Lung microvascular endothelial cell (primary cell): Measurements from ENCODE around the gene LIX1. TPM values are rescaled to one million over a fixed set of nuclear protein-coding genes. Genes with fewer than 3 reads are reported as not detected.
"Not testable (repeated sequence)": the region's sequence is repeated elsewhere in the genome, so short reads cannot be mapped to it uniquely, and the experiment has no call there.

Experiments used
- DNase-seq, 2 donors: peaks; one replicate each; pipeline versions ENCODE4 v3.0.0 to v3.0.0-alpha.2; 2010; ENCODE audit warnings: low read depth in 2 of 2
- total RNA-seq: library from RNA; depleted of rRNA; stranded (reverse); fragments of >200 nt; gene quantifications from 2 replicates; pipeline ENCODE4 v1.2.1, GENCODE V29; 2014

Gene LIX1
- total RNA-seq, 1 donor from 2014 or later, result not detected

DNA sequence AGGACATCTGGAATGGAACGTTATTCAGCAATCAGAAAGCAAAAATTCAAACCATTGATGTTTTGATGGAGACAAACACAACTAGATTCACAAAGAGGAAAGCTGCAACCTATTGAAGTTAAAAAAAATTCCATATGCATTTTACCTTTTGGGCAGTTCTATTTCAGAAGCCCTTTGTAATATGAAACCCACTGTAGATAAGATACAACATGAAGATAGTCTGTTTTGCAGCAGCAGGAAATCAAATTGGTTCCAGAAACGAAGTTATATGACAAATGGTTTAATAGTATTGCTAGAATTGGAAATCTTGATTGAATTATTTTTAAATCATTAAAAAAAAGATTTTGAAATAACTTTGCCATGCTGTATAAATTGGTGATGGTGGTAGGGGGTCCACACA is 872 bp downstream of the LIX1 start:
- DNase-seq, result no peak

- DNase-seq, result no peak
Observed at GRCh38 chr5:97141031-97141430, 1.4 kb downstream of the LIX1 start.

GRCh38 chr5:97140250-97140649 is 2.2 kb downstream of the LIX1 start:
- DNase-seq, result not testable (repeated sequence)

DNA sequence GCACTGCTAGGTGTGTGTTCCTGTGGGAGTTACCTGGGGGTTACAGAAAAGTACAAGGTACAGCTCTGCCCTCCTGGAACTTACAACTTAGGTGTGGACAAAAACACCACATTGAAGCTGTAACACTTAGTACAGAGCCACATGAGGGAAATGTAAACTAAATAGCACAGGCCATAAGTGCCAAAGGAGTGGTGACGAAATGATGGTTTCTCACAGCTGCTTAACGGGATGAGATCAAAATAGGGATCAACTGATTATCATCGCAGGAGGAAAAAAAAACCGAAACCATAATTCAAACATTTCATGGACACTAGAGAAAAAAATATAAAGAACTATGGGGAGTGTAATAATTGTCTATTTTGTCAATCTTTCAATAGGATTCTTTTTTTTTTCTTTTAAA is 5.9 kb downstream of the LIX1 start:
- no peak for DNase-seq

GRCh38 chr5:97135868-97136267 is 6.5 kb downstream of the LIX1 start:
- DNase-seq, result no peak

DNA sequence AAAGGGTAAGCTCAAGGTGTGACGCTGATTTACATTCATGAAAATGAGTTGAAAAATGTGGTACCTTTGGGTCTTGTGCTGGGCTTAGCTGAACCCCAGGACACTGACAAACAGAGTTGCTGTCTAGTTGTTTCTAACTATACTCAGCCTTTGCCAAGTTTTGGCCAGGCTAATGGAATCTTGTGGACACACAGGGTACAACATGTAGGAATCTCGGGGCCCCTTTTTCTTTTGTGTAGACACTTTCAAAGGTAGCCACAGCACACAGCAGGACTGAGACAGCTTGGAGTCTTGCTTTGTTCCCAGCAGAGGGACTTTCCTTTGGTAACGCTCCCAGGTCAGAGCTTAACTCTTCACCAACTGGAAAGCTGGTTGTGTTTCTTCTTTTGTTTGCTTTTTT is 7.8 kb downstream of the LIX1 start:
- DNase-seq, result no peak

GRCh38 chr5:97133101-97133500 is 9.3 kb downstream of the LIX1 start:
- no peak for DNase-seq

- DNase-seq, result no peak
Observed at GRCh38 chr5:97131921-97132320, 10.5 kb downstream of the LIX1 start.

DNA sequence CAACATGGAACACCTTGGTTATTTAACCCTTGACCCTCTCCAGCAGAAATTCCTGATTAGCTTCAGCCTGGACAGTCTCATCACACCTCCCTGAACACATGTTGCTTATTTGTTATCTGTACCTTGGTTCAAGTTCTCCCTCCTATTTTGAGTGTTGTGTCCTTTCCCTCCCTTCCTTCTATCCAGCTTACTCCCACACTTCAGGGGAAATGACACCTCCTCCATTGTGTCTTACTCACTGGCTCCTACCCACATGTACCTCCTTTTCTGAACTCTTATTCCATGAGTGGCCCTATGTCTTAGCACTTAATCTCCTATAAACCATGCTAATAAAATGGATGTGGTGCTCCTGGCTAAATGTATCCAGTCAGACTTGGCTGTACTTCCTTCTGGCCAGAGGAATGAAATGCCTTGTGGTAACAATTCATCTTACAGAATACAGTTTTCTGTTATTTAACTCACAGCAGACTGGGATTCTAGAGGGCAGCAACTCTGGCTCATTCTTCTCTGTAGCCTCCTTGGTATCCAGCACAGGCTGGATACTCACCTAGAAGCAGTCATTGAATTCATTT is 11.2 kb downstream of the LIX1 start:
- DNase-seq, result peak in 1 of 2 donors; percentile 6

GRCh38 chr5:97127727-97128126 is 14.7 kb downstream of the LIX1 start:
- peak; percentile 33 to 71 for DNase-seq

DNA sequence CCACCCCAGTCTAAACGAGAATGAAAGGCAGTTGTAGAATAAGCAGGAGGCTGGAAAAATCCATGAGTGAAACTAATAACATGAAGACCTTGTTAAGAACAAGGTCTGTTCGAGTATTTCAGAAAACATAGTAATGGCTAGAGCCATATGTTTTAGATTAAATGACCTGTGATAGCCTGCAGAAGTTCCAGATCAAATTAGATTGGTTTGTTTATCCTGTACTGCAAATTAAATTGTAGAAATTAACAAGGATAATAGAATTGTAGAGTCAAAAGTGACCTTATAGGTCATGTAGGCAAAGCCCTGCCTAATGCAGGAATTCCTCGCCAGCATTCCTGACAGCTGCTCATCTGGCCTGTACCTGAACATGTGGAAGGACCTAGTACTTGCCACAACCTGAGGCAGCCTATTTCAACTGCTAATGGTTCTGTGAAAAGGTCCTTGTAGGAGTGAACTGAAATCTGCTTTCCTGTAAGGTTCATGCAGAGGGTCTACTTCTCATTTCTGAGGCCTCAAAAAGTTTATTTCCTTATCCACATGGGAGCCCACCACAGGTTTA is 17.2 kb downstream of the LIX1 start:
- no peak for DNase-seq

- DNase-seq, result no peak
Observed at GRCh38 chr5:97124335-97124734, 18.1 kb downstream of the LIX1 start.

GRCh38 chr5:97121848-97122247 is 20.6 kb downstream of the LIX1 start:
- DNase-seq, result no peak

DNA sequence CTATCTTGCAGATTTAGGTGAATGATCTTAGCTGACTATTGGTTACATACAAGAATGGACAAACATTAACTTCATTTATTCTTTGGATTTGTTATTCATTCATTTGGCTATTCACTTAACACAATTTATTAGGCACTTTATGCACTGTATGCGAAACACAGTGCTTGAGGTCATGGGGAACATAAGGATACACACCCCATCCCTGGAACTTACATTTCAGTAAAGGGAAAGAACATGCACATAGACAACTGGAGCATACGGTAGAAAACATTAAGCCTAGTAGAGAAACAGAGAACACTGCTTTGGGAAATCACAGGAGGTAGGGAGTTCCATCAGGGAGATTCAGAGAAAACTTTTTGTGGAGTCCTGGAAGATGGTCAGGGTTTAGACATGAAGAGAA is 22.2 kb downstream of the LIX1 start:
- DNase-seq, result no peak

DNA sequence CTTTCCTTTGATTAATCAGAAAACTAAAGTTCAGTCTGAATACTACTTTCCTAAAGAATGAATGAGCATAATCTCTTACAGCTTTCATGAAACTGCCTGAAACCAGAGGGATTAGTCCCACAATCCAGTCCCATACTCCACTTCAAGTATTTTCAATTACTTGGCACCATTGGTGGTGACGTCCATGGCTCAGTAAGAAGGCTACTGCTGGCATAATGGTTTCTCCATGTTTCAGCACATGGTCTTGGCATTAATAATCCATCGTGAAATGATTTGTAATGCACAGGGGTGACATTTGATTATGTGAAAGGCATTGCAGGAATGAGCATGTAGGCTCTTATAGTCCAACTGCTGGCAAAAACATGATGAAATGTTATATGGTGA is 23.4 kb downstream of the LIX1 start:
- no peak for DNase-seq

DNA sequence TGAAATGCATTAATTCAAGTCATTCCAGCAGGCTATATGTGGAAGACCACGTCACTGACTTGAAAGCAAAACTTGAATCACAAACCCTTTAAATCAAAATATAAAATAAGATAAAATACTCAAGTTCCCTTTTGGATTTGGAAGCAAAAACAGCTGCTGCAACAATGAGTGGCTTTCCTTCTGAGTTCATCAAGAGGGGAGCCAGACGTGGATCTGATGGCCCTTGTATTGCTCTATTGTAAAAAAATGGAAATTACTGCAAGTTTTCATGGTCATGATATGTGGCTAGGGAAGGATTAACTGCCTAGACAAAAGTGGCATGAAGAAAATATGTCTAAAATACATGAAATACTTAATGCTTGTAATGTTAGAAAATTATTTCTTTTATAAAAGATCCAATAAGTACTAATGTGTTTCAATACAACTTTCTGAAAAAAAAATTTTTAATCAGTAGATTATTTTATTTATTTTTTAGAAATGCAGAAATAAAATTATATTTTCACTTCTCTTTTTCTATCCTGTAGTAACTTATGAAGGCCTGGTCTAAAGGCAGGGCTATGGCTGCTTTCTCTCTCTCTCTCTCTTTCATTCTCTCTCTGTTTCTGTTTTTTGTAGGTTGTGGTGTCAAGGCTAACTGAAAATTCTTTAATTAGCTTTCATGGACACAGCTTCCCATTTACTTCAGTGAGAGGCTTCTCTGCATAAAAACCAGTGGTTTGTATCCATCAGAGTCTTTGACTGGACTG is 24.0 kb downstream of the LIX1 start:
- DNase-seq, result no peak

DNA sequence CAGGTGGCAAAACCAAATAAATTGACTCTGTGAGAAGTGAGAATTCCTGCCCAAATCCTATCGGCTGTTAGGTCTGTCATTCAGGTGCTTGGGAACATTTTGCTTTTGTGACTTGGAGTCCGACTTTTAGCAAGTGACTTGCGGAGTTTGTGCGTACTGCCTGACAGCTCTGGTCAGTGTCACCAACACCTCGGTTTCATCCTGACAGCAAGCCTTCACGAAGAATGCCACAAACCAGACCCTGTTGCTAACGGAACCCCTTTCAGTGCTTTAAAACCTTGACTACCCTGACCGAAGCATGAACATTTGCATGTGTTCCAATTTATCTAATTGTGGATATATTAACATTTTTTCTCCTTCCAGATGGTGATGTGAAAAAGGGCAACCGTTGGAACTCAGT is 26.5 kb downstream of the LIX1 start:
- DNase-seq, result no peak

DNA sequence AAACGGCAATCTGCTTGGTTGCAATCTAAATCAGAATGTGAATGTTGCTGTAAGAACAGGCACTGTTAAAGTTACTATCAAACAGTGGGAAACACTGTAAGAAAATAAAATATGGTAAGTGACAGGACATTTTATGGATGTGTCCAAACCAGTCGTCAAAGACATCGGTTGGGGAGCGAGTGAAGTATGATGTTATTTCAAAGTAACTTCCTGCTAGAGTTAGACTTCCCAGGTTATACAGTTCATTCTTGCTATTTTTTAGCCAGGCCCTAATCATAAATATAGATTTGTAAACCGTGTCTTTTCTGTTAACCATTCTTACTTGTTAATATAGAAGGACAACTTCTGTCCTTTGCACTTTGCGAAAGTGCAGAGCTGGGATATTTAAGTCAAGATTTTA is 30.2 kb downstream of the LIX1 start:
- DNase-seq, result no peak

DNA sequence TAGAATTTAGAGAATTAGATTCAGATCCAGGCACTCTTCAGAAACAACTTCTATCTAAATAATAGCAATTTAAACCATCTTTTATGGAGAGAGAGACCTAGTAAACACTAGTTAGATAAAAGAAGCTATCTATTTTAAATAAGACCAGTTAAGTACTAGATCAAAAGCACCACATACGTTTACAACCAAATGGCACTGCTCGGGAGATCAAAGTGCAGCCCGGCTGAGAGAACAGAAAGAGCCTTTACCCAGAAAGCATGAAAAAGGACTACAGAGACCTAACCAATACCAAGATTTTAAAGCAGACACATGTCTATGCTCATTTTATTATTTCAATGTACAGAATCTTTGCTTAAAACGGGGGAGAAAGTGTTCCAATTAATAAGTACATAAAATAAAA is 30.8 kb downstream of the LIX1 start:
- DNase-seq, result no peak

DNA sequence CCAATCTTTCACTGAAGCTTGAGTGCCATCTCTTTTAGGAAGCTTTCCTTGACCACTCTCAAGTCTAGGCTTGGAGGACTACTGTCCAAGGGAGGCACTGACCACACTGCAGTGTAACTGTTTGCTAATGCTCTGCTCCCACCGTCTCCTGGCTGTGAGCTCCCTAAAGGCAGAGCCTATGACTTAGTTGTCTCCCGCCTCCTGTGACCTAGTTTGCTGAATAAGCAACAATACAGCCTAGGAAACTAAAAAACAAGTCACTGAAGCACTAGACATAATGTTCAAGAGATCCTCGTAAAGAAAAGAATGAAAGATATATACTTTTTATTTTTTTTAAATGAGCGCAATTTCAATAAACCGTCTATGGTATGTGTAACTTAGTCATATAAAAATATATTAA is 31.4 kb downstream of the LIX1 start:
- DNase-seq, result no peak

DNA sequence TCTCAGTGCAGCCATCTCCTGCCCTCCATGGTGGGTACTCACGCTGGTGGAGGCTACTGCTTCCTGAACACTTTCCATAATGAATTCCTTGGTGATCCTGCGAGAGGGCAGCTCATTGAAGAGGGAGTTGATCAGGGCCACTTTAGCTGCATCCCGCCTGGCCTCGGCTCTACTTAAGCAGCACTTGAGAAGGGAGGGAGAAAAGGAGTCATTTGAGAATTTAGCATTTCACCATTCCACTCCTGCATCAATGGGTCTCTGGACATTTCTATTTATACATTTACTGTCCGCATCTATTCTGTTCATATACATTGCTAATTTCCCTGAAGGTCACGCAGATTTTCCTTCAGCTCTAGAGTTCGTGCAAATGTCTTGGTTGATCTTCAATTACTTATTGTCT is 35.1 kb downstream of the LIX1 start:
- DNase-seq, result no peak

- DNase-seq, result no peak
Observed at GRCh38 chr5:97106216-97106581, 36.2 kb downstream of the LIX1 start.

- DNase-seq, result no peak
Observed at GRCh38 chr5:97105501-97106215, 36.8 kb downstream of the LIX1 start.
